BE2C (cell line): ENCODE results near the gene COX20. TPM values are rescaled to one million over a fixed set of nuclear protein-coding genes. Genes with fewer than 3 reads are reported as not detected.

Source experiments
- DNase-seq: peaks from one replicate; pipeline ENCODE4 v3.0.0-alpha.2; 2020
- H3K27me3 ChIP-seq: fragments of 250-450 bp; sonication (Bioruptor Pico); 2 replicates; pipeline ENCODE4 v1.5.1; 2020; ENCODE audit warnings: mild to moderate bottlenecking
- H3K36me3 ChIP-seq: fragments of 250-450 bp; sonication (Bioruptor Pico); 2 replicates; pipeline ENCODE4 v1.5.1; 2020; ENCODE audit warnings: mild to moderate bottlenecking
- H3K4me1 ChIP-seq: fragments of 250-450 bp; sonication (Bioruptor Pico); 2 replicates; pipeline ENCODE4 v1.5.1; 2020
- H3K4me3 ChIP-seq: 2 replicates; pipeline ENCODE4 v1.5.1; 2011; ENCODE audit warnings: low read depth, low read length
- H3K9me3 ChIP-seq: fragments of 250-450 bp; sonication (Bioruptor Pico); 2 replicates; pipeline ENCODE4 v1.5.1; 2020
- CTCF ChIP-seq: IDR thresholded peaks from 2 replicates; pipeline ENCODE4 v1.5.1; 2012; ENCODE audit warnings: mild to moderate bottlenecking, low read depth, low read length
- polyA plus RNA-seq: library from polyadenylated mRNA; unstranded; fragments of >200 nt; gene quantifications from one replicate; pipeline ENCODE4 v1.2.1, GENCODE V29; 2012; ENCODE audit warnings: low read depth, missing spikeins; ENCODE audit not compliant: insufficient read length, insufficient read depth

The COX20 gene
- polyA plus RNA-seq, result 43.4 TPM

GRCh38 chr1:244835276-244836134, at the start of gene COX20:
Gene COX20 (plus strand): TSS chr1:244835658. CDS start chr1:244835715, 57 bp downstream.
- H3K4me3 ChIP-seq, result peak within 1 kb of the TSS; percentile 97
- no peak for TF ChIP-seq CTCF
- no peaks in the 10 kb centered on the region for H3K9me3 ChIP-seq
- peaks cover 13% of the 10 kb centered on the region for H3K36me3 ChIP-seq
- H3K4me1 ChIP-seq, result no peaks in the 10 kb centered on the region; the same call in 1 of the 2 replicates
- H3K27me3 ChIP-seq, result no peaks in the 10 kb centered on the region
- DNase-seq, result no peak

- no peaks in the 10 kb centered on the region for H3K4me1 ChIP-seq
- H3K9me3 ChIP-seq, result no peaks in the 10 kb centered on the region
- no peaks in the 10 kb centered on the region for H3K36me3 ChIP-seq
- H3K4me3 ChIP-seq, result no peak overlapping the region
- no peak for DNase-seq
- no peaks in the 10 kb centered on the region for H3K27me3 ChIP-seq
- no peak for TF ChIP-seq CTCF
Observed at GRCh38 chr1:244788493-244789275, 46.8 kb upstream of the COX20 start.

- Histone ChIP-seq H3K27me3 (no peaks in the 10 kb centered on the region), H3K9me3 (no peaks in the 10 kb centered on the region), H3K4me3 (no peak overlapping the region), H3K36me3 (no peaks in the 10 kb centered on the region), H3K4me1 (no peaks in the 10 kb centered on the region)
- no peak for DNase-seq
- no peak for TF ChIP-seq CTCF
Observed at GRCh38 chr1:244789276-244789580, 46.2 kb upstream of the COX20 start.

- TF ChIP-seq CTCF, result no peak
- no peaks in the 10 kb centered on the region for H3K27me3 ChIP-seq
- H3K9me3 ChIP-seq, result no peaks in the 10 kb centered on the region
- no peaks in the 10 kb centered on the region for H3K4me1 ChIP-seq
- no peak overlapping the region for H3K4me3 ChIP-seq
- no peak for DNase-seq
- H3K36me3 ChIP-seq, result no peaks in the 10 kb centered on the region
Observed at GRCh38 chr1:244789731-244790130, 45.7 kb upstream of the COX20 start.

GRCh38 chr1:244791061-244791460, 44.4 kb upstream of the COX20 start:
- Histone ChIP-seq H3K27me3 (no peaks in the 10 kb centered on the region), H3K4me1 (no peaks in the 10 kb centered on the region), H3K9me3 (no peaks in the 10 kb centered on the region), H3K4me3 (no peak overlapping the region), H3K36me3 (no peaks in the 10 kb centered on the region)
- DNase-seq, result no peak
- no peak for TF ChIP-seq CTCF
